ENCODE data around the gene KRT2.

Gene KRT2

DNA sequence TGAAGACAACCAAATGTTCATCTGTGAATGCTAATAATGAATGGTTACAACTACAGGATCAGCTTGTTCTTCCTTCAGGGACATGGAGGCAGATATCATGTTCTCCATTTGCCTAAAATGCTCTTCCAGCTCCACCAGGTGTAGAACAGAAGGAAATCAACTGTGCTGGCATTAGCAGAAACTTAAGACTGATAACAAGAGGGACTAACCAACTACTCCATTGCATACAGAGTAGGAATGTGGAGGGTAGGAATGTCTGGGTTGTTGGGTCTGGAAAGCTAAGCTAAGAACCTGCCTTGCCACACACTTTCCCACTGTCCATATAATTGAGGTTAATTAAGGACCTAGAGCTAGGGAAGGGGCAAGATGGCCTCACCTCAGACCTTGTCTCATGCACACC lies 11.4 kb upstream of the KRT2 start:
- no peak for TF ChIP-seq TEAD4 (IDR thresholded peaks at IDR 0.05)
- TF ChIP-seq ZBTB7A (IDR thresholded peaks at IDR 0.05; ENCODE audit: low read depth), result no peak
- no peak for TF ChIP-seq CEBPB (IDR thresholded peaks at IDR 0.05)
- TF ChIP-seq, protein P1, sequence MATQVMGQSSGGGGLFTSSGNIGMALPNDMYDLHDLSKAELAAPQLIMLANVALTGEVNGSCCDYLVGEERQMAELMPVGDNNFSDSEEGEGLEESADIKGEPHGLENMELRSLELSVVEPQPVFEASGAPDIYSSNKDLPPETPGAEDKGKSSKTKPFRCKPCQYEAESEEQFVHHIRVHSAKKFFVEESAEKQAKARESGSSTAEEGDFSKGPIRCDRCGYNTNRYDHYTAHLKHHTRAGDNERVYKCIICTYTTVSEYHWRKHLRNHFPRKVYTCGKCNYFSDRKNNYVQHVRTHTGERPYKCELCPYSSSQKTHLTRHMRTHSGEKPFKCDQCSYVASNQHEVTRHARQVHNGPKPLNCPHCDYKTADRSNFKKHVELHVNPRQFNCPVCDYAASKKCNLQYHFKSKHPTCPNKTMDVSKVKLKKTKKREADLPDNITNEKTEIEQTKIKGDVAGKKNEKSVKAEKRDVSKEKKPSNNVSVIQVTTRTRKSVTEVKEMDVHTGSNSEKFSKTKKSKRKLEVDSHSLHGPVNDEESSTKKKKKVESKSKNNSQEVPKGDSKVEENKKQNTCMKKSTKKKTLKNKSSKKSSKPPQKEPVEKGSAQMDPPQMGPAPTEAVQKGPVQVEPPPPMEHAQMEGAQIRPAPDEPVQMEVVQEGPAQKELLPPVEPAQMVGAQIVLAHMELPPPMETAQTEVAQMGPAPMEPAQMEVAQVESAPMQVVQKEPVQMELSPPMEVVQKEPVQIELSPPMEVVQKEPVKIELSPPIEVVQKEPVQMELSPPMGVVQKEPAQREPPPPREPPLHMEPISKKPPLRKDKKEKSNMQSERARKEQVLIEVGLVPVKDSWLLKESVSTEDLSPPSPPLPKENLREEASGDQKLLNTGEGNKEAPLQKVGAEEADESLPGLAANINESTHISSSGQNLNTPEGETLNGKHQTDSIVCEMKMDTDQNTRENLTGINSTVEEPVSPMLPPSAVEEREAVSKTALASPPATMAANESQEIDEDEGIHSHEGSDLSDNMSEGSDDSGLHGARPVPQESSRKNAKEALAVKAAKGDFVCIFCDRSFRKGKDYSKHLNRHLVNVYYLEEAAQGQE (IDR thresholded peaks at IDR 0.05; ENCODE audit: low read depth), result no peak
- TF ChIP-seq YY1 (IDR thresholded peaks at IDR 0.05; ENCODE audit: low read depth), result no peak
- TF ChIP-seq, protein P2, sequence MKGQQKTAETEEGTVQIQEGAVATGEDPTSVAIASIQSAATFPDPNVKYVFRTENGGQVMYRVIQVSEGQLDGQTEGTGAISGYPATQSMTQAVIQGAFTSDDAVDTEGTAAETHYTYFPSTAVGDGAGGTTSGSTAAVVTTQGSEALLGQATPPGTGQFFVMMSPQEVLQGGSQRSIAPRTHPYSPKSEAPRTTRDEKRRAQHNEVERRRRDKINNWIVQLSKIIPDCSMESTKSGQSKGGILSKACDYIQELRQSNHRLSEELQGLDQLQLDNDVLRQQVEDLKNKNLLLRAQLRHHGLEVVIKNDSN (IDR thresholded peaks at IDR 0.05), result no peak
- TF ChIP-seq NFIC (IDR thresholded peaks at IDR 0.05), result no peak
- no peak for TF ChIP-seq CREB1 (IDR thresholded peaks at IDR 0.05; ENCODE audit: low read depth)

DNA sequence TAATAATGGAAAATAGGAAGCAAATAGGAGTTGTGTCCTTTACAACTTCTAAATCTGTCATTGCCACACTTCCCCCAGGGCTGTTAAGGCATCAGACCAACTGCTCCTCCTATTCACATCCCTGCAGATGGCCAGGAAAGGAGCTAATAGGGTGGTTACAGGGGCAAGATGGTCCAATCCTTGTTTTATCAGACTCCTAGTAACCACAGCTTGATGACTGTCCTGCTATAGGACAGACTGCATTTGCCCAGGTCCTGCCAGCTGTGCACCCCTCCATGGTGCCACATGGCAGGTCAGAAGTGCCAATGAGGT lies 10.9 kb upstream of the KRT2 start:
- TF ChIP-seq, protein P1 (IDR thresholded peaks at IDR 0.05; ENCODE audit: low read depth), result no peak
- no peak for TF ChIP-seq CREB1 (IDR thresholded peaks at IDR 0.05; ENCODE audit: low read depth)
- TF ChIP-seq, protein P2 (IDR thresholded peaks at IDR 0.05), result no peak

DNA sequence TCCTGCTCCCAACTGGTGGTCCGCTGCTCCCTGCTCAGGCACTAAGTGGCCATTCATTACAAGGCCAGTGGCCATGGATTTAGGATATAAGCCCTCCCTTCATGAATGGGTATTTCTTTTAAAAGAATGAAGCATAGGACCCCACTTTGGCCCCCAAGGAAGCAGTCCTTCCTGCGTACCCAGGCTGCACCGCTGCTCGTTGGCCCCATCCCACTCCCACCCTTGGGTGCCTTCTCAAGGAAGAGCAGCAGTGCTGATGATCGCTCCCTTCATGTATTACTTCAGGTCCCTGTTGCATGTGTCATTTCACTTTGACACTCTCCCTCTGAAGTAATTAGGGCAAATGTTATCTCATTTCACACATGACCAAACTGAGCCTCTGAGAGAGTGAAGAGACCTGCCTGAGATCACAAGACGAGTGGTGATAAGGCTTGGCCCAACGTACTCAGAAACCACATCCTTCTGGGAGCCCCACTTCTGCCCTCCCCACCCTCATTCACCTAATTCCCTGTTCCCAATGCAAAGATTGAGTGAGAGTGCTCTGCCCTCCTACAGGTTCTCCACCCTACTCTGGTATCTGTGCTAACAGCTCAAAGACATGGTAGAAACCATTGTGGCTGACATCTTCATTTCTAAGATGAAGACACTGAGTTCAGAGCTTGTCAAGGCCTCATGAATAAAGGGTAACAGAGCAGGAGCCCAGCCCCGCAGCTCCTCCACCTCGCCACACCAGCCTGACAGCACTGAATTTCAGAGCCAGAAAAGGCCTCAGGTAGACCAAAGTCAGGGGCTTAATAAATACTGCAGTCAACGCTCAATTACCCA lies 10.3 kb upstream of the KRT2 start:
- TF ChIP-seq CEBPB (IDR thresholded peaks at IDR 0.05) (no peak), CREB1 (IDR thresholded peaks at IDR 0.05; ENCODE audit: low read depth) (no peak), YY1 (IDR thresholded peaks at IDR 0.05; ENCODE audit: low read depth) (no peak), ZBTB7A (IDR thresholded peaks at IDR 0.05; ENCODE audit: low read depth) (no peak), TCF12 (IDR thresholded peaks at IDR 0.05; ENCODE audit: low read depth) (no peak), TAF1 (IDR thresholded peaks at IDR 0.05; ENCODE audit: low read depth) (no peak), EGR1 (IDR thresholded peaks at IDR 0.05) (no peak), RAD21 (IDR thresholded peaks at IDR 0.05; ENCODE audit: low read depth) (no peak), EP300 (IDR thresholded peaks at IDR 0.05; ENCODE audit: borderline replicate concordance) (no peak), TEAD4 (IDR thresholded peaks at IDR 0.05) (no peak), FOXM1 (IDR thresholded peaks at IDR 0.05; ENCODE audit: borderline replicate concordance, low read depth) (no peak), NFIC (IDR thresholded peaks at IDR 0.05) (no peak)
- TF ChIP-seq, protein P3, sequence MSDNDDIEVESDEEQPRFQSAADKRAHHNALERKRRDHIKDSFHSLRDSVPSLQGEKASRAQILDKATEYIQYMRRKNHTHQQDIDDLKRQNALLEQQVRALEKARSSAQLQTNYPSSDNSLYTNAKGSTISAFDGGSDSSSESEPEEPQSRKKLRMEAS (IDR thresholded peaks at IDR 0.05), result no peak
- TF ChIP-seq, protein P2 (IDR thresholded peaks at IDR 0.05), result no peak
- TF ChIP-seq, protein P1 (IDR thresholded peaks at IDR 0.05; ENCODE audit: low read depth), result no peak

DNA sequence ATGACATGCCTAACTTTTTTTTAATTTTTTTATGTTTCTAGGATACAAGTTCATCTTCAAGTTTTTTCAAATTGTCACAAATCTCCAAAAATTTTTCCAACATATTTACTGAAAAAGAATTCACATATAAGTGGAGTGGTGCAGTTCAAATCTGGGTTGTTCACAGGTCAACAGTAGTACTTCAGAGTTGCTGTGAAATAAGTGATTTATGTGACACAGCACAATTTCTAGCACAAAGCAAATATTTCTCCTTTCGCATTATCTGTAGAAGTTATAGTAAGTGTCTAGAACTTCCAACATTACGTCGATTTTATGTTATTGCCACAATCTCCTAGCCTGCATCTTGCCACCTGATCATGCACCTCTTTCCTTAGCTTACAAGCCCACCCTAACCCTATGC lies 9.7 kb upstream of the KRT2 start:
- TF ChIP-seq FOXM1 (IDR thresholded peaks at IDR 0.05; ENCODE audit: borderline replicate concordance, low read depth) (no peak), EGR1 (IDR thresholded peaks at IDR 0.05) (no peak), CEBPB (IDR thresholded peaks at IDR 0.05) (no peak), NFIC (IDR thresholded peaks at IDR 0.05) (no peak), TAF1 (IDR thresholded peaks at IDR 0.05; ENCODE audit: low read depth) (no peak), TCF12 (IDR thresholded peaks at IDR 0.05; ENCODE audit: low read depth) (no peak), EP300 (IDR thresholded peaks at IDR 0.05; ENCODE audit: borderline replicate concordance) (no peak)
- TF ChIP-seq, protein P2 (IDR thresholded peaks at IDR 0.05), result no peak
- TF ChIP-seq, protein P3 (IDR thresholded peaks at IDR 0.05), result no peak
